HS-5 (cell line): ENCODE measurements around the gene MTNR1B.

Source experiments
- DNase-seq: peaks from one replicate; pipeline ENCODE4 v3.0.0-alpha.2; 2012; ENCODE audit warnings: low read depth

The MTNR1B gene

GRCh38 chr11:92978271-92979111, 9.0 kb downstream of the MTNR1B start:
- DNase-seq: peak; percentile 6

- DNase-seq: peak; percentile 14
Observed at GRCh38 chr11:92979176-92979575, 9.7 kb downstream of the MTNR1B start.

- no peak for DNase-seq
Observed at GRCh38 chr11:92980312-92980711, 10.9 kb downstream of the MTNR1B start.

- DNase-seq: no peak
Observed at GRCh38 chr11:92981508-92982043, 12.1 kb downstream of the MTNR1B start.

GRCh38 chr11:92986585-92986984, 17.1 kb downstream of the MTNR1B start:
- no peak for DNase-seq

- no peak for DNase-seq
Observed at GRCh38 chr11:92993004-92993403, 23.6 kb downstream of the MTNR1B start.

GRCh38 chr11:93000511-93001476, 31.3 kb downstream of the MTNR1B start:
- DNase-seq: peak; percentile 74

- no peak for DNase-seq
Observed at GRCh38 chr11:93001806-93002205, 32.4 kb downstream of the MTNR1B start.

GRCh38 chr11:93002380-93002779, 32.9 kb downstream of the MTNR1B start:
- DNase-seq: no peak

- DNase-seq: no peak
Observed at GRCh38 chr11:93005239-93005638, 35.8 kb downstream of the MTNR1B start.

- no peak for DNase-seq
Observed at GRCh38 chr11:93013646-93014045, 44.2 kb downstream of the MTNR1B start.

GRCh38 chr11:93016595-93016994, 47.1 kb downstream of the MTNR1B start:
- DNase-seq: no peak

- DNase-seq: no peak
Observed at GRCh38 chr11:93017821-93018690, 48.6 kb downstream of the MTNR1B start.

GRCh38 chr11:93020248-93021046, 51.0 kb downstream of the MTNR1B start:
- peak; percentile 60 for DNase-seq

- DNase-seq: no peak
Observed at GRCh38 chr11:93024369-93024768, 54.9 kb downstream of the MTNR1B start.

- DNase-seq: no peak
Observed at GRCh38 chr11:93025558-93026255, 56.3 kb downstream of the MTNR1B start.

GRCh38 chr11:93028960-93029522, 59.6 kb downstream of the MTNR1B start:
- DNase-seq: no peak

GRCh38 chr11:93031386-93031785, 61.9 kb downstream of the MTNR1B start:
- DNase-seq: no peak
